Peyer's patch (tissue), 4 donors: Measurements from ENCODE around the gene FBN3.

Experiments
- CTCF ChIP-seq, 6 experiments: fragments of 450-650 bp in 4 of 6; fragments of 200-600 bp in 2 of 6; sonication (generic) in 1 of 6; IDR thresholded peaks; one replicate each; pipeline ENCODE4 v1.5.1; 2017 to 2019; ENCODE audit warnings: antibody characterized with exemption in 6 of 6, mild to moderate bottlenecking in 3 of 6, moderate library complexity in 1 of 6
- POLR2A ChIP-seq, 2 donors: fragments of 450-650 bp; IDR thresholded peaks; one replicate each; pipeline ENCODE4 v1.5.1; 2017; ENCODE audit warnings: antibody characterized with exemption in 2 of 2, mild to moderate bottlenecking in 2 of 2, moderate library complexity in 2 of 2

GRCh38 chr19:8180018-8180417 lies 30.6 kb upstream of the FBN3 start:
- TF ChIP-seq CTCF (IDR thresholded peaks at IDR 0.05) (no peak), POLR2A (IDR thresholded peaks at IDR 0.05) (no peak)
